GM19438 (cell line): ENCODE data around the gene OR4B1.

ENCODE experiments used
- ATAC-seq: cut with Tn5 transposase; IDR thresholded peaks from one replicate; pipeline ENCODE4 v1.9.1; 2021; ENCODE audit warnings: low read depth; ENCODE audit not compliant: unreplicated experiment

The OR4B1 gene

DNA sequence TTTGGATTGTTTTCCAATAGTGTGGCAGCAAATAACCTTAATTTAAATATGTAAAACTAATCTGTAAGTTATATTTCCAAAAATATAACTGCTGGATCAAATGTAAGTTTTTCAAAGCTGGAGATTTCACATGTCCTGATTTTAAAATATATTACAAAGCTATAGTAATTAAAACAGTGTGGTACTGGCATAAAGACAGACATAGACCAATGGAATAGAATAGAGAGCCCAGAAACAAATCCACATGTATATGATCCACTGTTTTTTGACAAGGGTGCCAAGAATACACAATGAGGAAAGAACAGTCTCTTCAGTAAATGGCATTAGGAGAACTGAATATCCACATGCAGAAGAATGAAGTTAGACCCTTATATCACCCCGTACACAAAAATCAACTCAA is 32.3 kb downstream of the OR4B1 start:
- no peak for ATAC-seq

DNA sequence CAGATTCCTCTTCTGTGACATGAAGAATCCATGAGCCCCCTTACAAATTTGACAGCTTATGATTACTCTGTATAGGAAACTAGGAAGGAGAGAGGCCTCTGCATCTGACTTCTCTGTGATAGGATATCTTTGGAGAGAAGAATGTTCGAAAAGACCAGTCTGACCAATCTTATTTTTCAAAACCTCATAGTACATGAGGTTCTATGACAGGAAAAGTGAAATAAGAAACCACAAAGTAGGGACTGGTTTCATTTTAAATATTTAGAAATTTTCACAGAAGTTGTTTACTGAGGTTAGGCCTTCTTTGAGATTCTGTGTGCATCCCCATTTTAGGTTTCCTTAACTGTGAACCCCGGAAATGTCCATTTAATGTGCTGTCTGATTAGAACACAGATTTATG is 45.0 kb downstream of the OR4B1 start:
- ATAC-seq, result no peak

DNA sequence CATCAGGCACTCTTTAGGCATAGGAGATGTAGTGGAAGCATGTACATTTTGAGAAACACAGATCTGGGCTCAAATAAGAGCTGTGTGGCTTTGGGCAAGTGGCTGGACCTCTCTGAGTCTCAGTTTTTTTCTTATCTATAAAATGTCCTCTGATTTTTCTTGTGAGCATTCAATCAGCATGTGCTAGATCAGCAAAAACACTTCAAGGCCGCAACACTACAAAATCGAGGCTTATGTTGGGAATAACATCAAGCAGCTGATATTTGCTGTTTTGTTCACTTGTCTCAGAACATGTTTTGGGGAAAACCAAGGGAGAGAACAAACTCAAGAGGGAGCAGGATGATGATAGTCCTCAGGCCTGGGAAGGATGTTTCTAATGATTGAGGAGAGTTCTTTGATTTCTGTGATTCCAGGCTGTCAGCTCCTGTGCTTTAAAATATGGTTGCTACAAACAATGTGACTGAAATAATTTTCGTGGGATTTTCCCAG is 46.9 kb downstream of the OR4B1 start, which contains the start of gene OR4X1:
OR4X1 (plus strand) TSS at position 439 of the 489 bp plus-strand sequence; CDS start at position 439, 0 bp downstream.
- ATAC-seq, result no peak
